ENCODE data around the gene LRRC43.
"Not testable (repeated sequence)": the region's sequence is repeated elsewhere in the genome, so short reads cannot be mapped to it uniquely, and the experiment has no call there.

Gene LRRC43

DNA sequence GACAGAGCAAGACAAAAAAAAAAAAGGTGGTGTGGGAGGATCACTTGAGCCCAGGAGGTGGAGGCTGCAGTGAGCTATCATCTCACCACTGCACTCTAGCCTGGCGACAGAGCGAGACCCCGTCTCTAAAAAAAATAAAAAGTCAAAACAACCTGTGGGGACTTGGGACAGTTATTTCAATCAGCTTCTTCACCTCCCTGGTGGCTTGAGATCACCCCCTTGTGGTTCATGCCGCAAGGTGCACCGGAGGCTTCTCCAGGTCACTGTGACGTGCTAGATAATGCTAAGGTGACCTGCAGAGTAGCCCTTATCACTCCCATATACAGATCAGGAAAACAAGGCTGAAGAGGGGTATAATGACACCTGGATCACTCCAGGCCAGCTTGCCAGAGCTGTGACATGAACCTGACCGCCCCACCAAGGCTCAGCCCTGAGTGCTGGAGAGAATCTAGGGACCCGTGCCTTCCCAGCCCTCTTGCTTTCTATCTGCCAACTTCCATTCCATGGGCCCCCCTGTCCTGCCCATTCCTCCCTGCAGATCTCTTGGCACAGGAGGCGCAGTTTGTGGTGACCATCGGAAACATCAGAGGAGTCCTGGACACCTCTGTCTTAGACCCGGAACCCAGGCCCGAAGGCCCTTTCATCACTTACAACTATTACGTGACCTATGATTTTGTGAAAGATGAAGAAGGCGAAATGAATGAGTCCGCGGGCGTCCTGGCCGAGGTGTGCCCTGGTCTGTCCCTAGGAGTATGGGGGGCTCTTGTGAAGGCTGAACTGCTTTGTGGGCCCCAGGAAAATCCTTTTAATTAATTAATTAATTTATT, 8.1 kb downstream of the LRRC43 start:
- no peak for DNase-seq (ENCODE audit: low read depth in 2 of 2)

DNA sequence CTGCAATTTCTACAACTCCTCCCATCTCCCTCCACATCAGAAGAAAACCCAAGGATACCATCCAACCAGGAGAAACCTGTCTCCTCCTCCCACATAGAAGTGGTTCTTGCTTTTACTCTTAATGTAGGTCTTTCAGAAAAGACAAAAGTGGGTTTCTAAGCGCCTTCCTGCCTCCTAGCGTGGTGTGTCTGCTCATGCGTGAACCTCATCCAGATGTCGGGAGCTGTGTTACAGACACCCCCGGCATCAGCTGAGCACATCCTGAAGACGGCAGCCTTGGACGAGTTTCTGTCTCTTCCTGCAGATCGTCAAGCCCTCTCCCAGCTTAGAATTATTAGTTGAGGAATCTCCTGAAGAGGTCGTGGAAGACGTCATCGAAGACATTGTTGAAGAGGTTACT, 9.5 kb downstream of the LRRC43 start:
- no peak for DNase-seq (ENCODE audit: low read depth in 2 of 2)

DNA sequence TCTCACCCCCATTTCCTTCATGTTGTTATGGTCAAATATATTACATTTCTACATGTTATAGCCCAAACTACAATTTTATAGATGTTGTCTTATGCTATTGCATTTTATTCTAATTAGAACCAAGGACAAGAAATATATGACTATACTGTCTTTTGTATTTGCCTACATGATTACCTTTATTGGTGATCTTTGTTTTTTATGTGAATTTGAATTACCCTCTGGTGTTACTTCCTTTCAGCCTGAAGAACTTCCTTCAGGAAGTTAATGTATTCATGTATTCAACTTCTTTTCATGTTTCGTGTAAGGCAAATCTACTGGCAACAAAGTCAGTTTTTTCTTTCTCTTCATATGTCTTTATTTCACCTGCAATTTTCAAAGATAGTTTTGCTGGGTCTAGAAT, 11.9 kb downstream of the LRRC43 start:
- DNase-seq (ENCODE audit: low read depth in 2 of 2), result no peak

- DNase-seq (ENCODE audit: low read depth in 2 of 2), result no peak
Observed at GRCh38 chr12:122195405-122195804, 12.5 kb downstream of the LRRC43 start.

- DNase-seq (ENCODE audit: low read depth in 2 of 2), result no peak
Observed at GRCh38 chr12:122197612-122197966, 14.7 kb downstream of the LRRC43 start.

- DNase-seq (ENCODE audit: low read depth in 2 of 2), result no peak
Observed at GRCh38 chr12:122199484-122200355, 16.8 kb downstream of the LRRC43 start.

GRCh38 chr12:122200541-122201175, 17.7 kb downstream of the LRRC43 start:
- no peak for DNase-seq (ENCODE audit: low read depth in 2 of 2)

GRCh38 chr12:122201381-122201780, 18.5 kb downstream of the LRRC43 start:
- DNase-seq (ENCODE audit: low read depth in 2 of 2), result no peak

DNA sequence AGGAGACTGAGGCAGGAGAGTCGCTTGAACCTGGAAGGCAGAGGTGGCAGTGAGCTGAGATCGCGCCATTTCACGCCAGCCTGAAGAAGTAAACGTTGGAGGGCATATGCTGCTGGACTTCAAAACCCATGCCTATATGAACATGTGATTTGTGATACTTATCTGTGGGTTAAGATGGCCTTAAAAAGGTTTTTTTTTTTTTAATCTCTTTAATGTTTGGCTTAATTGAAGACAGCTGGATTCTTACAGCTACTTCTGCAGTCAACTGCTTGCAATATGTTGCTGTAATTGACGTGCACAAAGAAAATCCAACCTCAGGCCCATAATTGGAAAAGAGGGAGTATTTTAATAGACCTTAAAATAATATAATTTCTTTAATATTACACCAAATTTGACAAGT, 19.1 kb downstream of the LRRC43 start:
- no peak for DNase-seq (ENCODE audit: low read depth in 2 of 2)

DNA sequence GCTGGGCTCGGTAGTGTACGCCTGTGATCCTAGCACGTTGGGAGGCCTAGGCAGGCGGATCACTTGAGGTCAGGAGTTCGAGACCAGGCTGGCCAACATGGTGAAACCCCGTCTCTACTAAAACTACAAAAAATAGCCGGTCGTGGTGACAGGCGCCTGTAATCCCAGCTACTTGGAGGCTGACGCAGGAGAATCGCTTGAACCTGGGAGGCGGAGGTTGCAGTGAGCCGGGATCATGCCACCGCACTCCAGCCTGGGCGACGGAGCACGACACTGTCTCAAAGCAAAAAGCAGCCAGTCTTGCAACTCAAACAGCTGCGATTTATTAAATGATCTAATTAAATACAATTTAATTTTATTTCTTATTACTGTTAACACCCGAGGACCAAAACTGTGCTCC, 19.9 kb downstream of the LRRC43 start:
- DNase-seq (ENCODE audit: low read depth in 2 of 2), result not testable (repeated sequence)

- DNase-seq (ENCODE audit: low read depth in 2 of 2), result no peak
Observed at GRCh38 chr12:122203301-122204166, 20.6 kb downstream of the LRRC43 start, which contains the start of gene B3GNT4. Gene B3GNT4, plus strand, starts transcription at chr12:122203709. Its CDS starts 910 bp downstream, at chr12:122204619.

DNA sequence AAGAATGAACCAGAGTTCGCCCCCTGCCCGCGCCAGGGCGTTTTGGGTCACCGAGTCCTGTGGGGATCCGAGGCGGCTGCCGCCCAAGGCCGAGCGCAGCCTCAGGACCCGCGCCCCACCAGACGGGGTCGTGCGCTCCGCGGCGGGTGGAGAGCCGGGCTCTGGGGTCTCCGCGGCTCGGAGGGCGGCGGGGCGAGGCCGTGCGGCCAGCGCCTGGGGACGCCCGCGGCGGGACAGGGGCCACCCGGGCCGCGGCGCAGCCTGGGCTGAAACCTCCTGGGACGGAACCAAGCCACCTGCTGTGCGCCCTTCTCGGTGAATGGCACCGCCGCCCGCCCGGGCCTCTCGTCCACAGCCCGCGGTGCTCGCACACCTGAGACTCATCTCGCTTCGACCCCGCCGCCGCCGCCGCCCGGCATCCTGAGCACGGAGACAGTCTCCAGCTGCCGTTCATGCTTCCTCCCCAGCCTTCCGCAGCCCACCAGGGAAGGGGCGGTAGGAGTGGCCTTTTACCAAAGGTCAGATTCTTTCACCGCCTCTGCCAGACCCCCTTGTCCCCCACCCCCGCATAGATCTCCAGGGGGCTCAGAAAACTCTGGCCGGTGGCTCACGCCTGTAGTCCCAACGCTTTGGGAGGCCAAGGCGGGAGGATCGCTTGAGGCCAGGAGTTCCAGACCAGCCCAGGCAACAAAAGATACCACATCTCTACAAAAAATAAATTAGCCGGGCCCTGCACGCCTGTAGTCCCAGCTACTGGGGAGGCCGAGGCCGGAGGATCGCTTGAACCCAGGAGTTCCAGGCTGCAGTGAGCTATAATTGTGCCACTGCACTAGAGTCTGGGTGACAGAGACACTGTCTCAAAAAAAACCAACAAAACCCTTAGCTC, 21.5 kb downstream of the LRRC43 start:
- no peak for DNase-seq (ENCODE audit: low read depth in 2 of 2)

DNA sequence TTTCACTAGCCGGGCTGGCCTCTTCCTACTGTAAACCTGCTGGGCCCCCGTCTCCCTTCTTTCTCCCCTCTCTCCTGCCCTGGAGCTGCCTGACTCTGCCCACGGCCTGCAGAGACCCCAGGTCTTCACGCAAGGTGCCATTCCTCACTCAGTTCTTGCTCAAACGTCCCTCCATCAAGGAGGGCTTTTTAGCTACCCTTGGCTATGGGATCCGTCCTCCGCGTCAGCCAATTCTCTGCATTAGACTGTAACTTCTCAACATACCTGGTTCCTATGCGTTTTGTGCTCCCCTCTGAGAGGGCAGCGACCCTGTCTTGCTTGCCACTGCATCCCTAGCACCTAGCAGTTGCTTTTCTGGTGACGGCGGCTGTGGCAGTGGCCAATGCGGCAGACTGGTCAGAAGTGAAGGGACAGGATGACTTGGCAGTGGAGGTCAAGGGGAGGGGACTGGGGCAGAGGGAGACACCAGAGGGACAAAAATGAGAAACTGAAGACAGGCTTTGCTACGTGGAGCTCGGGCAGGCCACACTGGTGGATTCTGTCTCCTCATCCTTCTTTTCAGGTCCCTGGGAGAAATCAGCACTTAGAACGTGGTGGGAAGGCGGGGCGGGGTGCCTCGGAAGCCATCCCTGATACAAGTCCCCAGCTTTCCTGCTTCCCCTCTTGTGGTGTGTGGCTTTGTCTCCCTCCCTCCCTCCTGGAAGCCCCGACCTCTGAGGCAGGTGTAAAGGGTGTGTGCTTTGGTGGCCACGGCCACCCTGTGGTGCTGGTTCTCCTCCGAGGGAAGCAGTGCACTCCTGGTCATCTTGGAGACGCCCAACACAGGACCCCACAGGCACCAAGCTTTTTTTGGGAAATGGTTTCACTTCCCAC, 22.4 kb downstream of the LRRC43 start:
- no peak for DNase-seq (ENCODE audit: low read depth in 2 of 2)

DNA sequence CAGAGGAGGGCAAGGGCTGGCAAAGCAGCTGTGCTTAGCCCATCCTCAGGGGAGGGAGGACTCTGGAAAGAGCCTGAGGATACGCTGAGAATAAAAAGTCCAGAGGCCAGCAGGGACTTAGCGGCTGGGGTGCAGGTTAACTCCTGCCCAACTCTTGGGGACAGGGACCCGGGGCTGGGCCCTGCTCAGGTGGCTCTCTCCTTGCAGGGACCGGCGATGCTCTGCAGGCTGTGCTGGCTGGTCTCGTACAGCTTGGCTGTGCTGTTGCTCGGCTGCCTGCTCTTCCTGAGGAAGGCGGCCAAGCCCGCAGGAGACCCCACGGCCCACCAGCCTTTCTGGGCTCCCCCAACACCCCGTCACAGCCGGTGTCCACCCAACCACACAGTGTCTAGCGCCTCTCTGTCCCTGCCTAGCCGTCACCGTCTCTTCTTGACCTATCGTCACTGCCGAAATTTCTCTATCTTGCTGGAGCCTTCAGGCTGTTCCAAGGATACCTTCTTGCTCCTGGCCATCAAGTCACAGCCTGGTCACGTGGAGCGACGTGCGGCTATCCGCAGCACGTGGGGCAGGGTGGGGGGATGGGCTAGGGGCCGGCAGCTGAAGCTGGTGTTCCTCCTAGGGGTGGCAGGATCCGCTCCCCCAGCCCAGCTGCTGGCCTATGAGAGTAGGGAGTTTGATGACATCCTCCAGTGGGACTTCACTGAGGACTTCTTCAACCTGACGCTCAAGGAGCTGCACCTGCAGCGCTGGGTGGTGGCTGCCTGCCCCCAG, 23.4 kb downstream of the LRRC43 start:
- no peak for DNase-seq (ENCODE audit: low read depth in 2 of 2)

GRCh38 chr12:122206976-122207375, 24.1 kb downstream of the LRRC43 start:
- no peak for DNase-seq (ENCODE audit: low read depth in 2 of 2)

DNA sequence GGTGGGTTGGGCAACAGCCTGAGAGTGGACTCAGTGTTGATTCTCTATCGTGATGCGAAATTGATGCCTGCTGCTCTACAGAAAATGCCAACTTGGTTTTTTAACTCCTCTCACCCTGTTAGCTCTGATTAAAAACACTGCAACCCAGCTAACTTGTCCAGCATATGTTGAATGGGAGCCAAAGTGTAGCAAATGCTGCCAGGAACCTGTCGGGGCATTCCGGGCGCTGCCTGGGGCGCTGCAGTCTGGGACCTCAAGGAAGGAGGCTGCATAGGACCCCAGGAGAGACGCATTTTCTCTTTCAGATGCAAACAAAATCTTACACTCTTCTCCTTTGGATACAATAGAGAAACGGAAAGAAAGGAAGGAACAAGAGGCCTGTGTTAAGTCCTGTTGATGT, 24.5 kb downstream of the LRRC43 start:
- DNase-seq (ENCODE audit: low read depth in 2 of 2), result no peak

GRCh38 chr12:122208073-122208820, 25.3 kb downstream of the LRRC43 start:
- DNase-seq (ENCODE audit: low read depth in 2 of 2), result no peak

GRCh38 chr12:122215771-122216170, 32.8 kb downstream of the LRRC43 start:
- DNase-seq (ENCODE audit: low read depth in 2 of 2), result no peak

Measured in fibroblast of skin of left biceps (primary cell).